Forelimb muscle (tissue), 1 donor: ENCODE measurements around the gene KAT2B. TPM values are rescaled to one million over a fixed set of nuclear protein-coding genes. Genes with fewer than 3 reads are reported as not detected.

Experiments
- DNase-seq: peaks from one replicate; pipeline ENCODE4 v3.0.0-alpha.2; 2013; ENCODE audit warnings: low read depth
- polyA plus RNA-seq: library from polyadenylated mRNA; unstranded; fragments of 120-200 nt; gene quantifications from one replicate; pipeline ENCODE4 v1.2.1, GENCODE V29; 2013; ENCODE audit not compliant: insufficient read length

KAT2B gene
- polyA plus RNA-seq, 1 donor = 21.0 TPM

DNA sequence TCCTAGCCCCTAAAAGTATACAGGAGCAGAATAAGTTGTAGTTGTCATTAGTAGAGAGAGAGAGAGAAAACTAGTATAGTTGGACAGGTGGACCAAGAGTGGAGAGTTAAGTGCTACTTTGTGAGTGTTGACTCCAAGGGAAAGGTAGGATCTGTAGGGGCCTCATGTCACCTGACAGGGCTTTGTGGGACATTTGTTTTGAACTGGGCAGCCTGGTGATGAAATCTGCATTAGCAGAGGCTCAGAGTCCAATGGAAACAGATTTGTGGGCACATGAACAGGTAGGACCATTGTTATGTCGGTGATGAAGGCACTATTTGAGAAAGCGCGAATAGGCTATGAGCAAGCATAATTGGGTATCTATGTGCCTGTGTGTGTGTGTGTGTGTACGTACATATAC lies 102.3 kb downstream of the KAT2B start:
- no peak for DNase-seq

DNA sequence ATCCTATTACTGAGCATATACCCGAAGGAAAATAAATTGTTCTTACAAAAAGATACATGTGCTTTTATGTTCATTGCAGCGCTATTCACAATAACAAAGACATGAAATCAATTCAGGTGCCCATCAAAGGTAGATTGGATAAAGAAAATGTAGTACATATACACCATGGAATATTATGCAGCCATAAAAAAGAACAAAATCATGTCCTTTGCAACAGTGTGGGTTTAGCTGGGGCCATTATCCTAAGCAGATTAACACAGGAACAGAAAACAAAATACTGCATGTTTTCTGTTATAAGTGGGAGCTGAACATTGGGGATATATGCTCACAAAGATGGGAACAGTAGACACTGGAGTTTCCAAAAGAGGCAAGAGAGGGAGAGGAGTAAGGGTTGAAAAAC lies 103.3 kb downstream of the KAT2B start:
- no peak for DNase-seq

DNA sequence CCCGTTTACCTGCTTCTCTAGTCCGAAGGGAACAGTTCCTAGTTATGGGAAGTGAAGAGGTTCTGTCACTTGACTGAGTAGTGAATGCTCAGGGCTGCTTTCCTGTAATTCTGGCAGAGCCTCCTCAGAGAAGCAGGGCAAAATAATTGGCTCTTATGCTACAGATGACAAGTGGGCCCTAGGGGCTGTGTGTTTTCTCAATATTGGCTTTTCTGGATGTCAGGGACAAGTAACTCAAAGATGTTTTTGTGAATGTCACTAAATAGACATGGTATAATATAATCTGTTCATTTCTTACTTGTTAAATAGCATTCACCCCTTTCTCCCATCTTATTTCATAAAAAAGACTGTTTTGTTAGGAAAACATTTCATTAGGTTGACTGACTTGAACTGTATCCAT lies 105.6 kb downstream of the KAT2B start:
- no peak for DNase-seq

DNA sequence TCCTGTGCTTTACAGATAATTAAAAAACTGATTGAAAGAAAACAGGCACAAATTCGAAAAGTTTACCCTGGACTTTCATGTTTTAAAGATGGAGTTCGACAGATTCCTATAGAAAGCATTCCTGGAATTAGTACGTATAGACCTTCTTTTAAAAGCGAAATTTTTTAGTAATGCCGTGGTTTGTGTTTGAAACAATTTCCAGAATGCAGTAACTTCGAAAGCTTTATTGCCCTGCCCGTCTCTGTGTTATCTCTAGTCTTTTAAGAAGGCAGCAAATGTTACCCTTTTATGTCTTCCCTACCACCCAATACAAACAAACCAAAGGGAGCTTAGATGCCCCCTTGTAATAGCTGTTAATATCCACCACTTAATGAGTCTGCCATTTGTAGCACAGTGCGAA lies 106.1 kb downstream of the KAT2B start:
- no peak for DNase-seq

DNA sequence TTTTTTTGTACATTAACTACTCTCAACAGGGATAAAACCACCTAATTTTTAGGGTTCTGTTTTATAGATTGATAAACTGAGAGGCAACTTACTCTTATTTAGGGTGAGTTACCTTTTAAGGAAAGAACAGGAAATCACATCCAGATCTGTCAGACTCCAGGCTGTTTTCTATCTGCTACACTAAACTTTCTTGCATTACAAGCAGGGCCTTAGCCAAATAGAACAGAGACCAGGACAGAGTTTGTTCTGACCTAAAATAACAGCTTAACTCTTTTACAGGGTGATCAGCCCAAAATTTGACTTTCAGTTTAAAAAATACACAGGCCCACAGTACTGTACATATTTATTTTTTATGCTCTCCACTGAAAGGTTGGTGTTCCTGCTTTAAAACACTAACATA lies 107.1 kb downstream of the KAT2B start:
- DNase-seq = no peak

DNA sequence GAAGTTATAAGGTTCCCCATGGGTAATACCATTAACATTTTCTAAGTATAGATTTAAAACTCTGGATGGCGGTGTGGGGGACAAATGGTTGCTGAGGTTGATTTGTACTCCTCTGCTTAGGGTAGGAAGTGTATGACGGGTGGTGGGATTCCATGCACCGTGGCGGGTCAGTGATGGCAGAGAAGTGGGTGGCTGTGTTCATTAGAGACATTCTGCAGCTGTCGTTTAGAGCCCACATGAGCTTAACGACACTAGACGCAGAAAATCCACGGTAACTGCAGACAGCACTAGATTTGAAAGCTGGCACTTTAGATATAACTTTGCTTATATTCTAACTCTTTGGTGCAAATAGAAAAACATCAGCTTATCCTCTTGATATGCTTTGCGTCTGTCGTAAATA lies 108.2 kb downstream of the KAT2B start:
- DNase-seq = no peak

DNA sequence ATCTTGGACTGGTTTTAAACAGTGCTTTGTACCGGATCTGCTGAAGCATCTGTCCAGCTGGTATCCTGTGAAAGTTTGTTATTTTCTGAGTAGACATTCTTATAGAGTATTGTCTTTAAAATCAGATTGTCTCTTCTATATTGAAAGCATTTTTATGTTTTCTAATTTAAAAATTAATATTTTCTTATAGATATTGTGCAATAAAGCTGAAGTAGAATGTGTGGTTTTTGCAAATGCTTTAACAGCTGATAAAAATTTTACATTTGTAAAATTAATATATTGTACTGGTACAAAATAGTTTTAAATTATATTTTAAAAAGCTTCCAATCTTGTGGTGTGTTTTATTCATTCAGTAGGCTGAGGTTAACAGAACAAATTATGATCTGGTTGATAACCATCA lies 113.8 kb downstream of the KAT2B start:
- DNase-seq = no peak

DNA sequence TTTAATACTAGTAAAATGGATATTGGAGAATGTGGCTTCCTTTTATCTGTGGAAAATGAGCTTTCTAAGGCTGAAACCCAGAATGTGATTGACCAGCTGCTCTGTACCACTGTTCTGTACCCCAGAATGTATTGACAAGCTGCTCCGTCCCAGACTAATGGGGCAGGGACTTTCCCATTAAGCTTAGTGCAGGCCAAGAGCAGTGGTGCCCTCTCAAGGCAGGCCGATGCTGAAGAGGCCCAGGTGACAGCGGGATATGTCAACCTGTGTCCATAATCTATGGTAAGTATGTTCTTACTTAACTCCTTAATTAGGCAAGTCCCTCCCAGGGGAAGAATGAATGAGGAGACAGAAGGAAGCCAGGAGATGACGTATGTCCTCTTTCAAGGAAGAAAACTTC lies 114.7 kb downstream of the KAT2B start:
- no peak for DNase-seq

DNA sequence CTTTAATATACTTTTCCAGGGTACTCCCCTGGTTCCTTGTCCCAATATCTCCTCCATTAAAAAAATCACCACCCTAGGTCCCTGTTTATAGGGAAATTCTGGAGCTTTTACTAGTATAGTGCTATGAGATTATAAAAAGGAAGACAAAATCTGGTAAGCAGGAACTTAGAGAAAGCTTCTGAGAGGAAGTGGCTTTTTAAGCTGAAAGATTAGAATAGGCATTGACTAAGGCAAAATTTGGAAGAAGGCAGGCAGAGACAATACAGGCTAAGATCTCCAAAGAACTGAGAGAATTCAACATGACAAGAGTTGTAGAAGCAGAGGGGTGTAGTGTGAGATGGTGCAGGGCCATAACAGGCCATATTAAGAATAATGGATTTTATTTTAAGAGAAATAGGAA lies 120.0 kb downstream of the KAT2B start:
- DNase-seq = no peak

DNA sequence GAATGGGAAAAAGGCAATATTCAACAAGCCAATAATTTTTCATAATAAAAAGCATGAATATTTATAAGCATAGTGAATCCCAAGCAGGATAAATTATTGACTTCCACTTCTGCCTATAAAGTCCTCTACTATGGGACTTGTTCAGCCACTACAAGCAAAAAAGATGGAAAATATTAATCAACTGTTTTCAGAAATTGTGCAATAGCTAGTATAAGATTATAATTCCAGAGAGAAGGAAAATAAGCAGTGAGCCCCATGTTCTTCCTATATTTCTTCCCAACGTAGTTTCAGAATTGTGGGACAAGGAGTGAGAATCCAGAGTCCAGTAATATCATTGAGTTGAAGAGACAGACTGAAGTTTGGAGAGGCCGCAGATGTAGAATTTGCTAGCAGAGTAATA lies 121.5 kb downstream of the KAT2B start:
- no peak for DNase-seq

DNA sequence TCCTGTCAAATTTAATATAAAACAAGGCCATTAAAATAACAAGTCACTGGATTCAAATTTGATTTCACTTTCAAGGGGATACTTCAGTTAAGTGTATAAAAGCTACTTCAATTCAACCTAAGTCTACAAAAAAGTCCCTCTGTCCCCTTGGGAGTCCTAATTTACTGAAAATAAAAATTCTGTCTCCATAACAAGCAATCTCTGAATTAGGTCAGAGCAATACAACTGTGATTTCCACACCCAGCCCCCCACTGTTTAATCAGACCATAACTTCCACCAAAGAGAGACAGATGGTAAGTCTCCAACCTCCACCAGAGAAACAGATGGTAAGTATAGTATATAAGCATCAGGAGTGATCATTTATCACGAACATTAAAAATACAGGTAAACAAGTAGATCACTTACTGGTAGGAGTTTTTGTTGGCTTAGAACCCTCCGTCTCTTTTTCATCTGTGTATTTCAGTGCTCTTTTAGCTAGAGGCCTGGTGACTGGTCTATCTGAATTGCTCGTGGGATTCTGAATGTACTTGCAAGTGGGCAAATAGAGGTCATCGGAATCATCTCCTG lies 133.7 kb downstream of the KAT2B start:
- no peak for DNase-seq

DNA sequence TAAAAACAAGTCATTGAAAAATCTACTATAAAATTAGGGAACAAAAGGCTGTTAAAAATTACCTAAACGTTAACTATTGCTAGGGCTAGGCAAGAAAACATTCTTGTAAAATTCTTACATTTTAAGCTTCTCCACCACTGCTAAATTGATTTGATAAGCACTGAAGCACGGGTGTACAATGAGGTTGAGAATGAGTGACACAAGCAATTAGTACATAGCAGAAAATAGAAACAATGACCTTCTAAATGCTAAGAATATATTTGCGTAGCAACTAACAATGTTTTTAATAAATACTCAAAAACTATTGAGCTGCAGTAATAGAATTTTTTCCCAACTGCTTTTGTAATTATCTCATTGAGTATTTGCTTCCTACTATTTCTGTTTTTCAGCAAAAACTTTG lies 141.0 kb downstream of the KAT2B start:
- DNase-seq = no peak

DNA sequence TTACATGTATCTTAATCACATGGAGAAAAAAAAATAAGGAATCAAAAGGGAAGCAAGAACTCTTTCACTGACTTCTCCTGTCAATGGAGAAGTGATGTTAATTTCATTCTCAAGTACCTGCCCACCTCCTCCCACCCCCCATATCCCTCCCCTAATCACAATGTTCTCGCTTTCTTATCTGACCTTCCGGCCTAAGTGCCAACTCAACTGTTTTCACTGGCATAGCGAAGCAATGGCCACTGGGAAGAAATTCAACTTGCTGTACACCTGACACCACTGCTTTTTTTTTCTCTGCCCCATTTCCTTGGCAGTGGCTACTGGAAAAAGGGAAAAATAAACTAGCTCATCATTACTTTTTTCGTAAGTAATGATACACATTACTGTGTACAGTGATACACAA lies 142.0 kb downstream of the KAT2B start:
- DNase-seq = no peak

DNA sequence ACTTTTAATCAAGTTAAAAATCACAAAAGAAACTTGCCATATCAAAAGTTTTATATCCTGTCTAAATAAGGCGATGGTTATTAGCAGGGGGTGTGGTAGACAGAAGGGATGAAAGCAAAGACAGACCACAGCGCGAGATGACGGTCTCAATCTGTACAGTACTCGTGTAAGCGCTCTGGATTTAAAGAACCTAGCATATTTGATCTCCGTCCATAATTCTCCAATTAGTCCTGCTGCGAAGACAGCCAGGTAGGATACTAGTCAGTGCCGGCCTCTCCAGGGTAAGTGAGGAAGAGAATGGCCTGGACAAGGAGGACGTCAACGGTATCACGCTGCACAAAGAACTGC lies 145.1 kb downstream of the KAT2B start:
- no peak for DNase-seq

DNA sequence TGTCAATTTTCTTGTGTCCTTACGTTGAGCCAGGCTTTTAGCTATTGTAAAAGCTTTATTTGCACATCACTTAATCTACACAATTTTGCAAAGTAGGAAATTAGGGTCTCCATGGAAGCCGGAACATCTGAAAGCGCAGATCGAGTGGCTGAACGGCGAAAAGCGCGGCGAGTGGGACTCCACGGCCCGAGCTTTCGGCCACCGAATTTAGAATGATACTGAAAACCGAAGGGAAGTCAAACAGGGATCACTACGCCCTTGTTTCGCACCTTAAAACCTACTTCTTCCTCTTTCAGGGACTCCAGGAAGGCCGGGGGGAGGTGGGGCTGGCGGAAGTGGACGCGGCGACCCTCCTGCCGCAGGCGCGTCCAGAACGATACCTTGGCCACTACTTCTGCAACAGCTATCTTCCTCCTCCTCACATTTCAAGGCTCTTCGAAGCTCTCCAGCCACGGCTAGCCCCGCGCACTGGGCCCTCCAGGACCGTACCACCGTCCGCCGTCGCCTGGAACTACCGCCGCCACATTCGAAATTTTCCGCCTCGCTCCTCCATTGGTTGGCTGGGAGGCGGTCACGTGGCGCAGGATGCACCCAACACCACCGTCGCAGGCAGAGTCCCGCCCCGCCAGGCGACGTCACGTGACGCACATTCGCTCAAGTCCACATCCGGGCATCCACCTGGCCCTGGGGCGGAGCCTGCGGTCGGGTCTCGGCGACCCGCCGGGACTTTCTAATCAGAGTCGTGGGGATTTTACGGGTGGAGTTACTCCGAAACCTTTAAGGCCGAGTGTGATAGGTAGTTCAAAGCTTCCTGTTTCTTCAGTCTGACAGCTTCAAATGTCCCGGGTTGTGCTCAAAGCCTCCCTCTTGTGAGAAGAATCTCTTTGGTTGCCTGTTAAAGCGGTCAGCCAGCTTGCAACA lies 145.7 kb downstream of the KAT2B start, which contains the start of gene SGO1:
Gene SGO1, minus strand, starts transcription at position 528 of the 921 bp plus-strand sequence. CDS start 2,179 bp downstream, outside the sequence.
- peak; percentile 95 for DNase-seq

DNA sequence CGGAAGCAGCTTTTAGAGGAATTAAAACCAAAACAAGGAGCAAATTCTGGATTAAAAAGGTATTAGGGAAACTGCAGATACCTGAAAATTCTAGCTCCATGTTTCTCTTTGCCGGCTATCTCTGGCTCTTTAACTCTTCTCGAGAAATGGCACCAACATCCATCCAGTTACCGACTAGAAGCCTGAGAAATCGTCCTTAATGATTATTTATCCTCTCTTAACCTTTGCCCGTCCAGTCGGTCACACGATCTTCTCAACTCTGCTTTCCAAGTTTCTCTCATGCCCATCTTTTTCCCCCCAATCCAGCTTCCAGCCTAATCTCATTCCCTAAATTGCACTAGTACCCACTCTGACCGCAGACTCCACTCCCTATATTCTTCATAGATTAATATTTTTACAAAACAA lies 146.4 kb downstream of the KAT2B start:
- DNase-seq = peak; percentile 16

DNA sequence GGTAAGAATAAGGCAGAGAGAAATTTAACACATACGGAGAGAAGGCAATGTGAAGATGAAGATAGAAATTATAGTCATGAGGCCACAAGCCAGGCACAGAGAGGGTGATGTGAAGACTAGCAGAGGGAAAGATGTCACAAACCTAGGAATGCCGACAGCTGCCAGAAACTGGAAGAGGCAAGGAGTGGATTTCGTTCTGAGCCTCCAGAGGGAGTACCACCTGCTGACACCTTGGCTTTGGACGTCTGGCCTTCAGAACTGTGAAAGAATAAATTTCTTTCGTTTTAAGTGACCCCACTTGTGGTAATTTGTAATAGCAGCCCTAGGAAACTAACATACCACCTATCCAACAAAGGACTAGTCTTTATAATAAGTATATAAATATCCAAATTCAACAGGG lies 150.7 kb downstream of the KAT2B start:
- DNase-seq = no peak

DNA sequence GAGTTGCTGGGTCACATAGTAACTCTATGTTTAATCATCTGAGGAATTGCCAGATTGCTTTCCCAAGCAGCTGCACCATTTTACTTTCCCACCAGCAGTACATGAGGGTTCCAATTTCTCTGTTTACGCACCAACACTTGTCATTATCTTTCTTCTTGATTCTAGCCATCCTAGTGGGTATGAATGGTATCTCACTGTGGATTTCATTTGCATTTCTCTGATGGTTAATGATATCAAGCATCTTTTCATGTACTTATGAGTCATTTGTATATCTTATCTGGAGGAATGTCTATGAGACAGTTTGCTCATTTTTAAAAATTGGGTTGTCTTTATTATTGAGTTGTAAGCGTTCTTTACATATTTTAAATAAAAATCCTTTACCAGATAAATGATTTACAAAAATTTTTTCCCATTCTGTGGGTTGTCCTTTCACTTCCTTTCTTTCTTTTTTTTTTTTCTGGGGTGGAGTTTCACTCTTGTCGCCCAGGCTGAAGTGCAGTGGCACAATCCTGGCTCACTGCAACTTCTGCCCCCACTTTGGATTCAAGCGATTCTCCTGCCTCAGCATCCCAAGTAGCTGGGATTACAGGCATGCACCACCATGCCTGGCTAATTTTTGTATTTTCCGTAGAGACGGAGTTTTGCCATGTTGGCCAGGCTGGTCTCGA lies 154.7 kb downstream of the KAT2B start:
- DNase-seq = no peak

DNA sequence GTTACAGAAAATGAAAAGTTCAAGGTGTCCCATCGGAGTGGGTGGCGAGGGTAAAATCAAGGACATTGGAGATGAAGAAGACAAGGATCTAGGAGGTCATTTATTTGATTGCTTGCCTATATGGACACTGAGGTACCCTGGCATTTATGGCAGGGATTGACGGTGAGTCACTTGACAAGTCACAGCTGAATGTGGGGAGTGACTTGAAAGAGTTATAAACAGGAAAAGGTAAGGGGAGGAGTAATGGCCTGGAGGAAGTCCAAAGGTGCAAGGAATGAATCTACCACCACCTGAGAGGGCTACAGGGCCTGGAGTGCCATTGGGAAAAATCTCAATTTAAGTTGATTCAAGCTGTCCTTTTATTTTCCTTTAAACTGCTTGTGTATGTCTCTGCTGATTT lies 157.5 kb downstream of the KAT2B start:
- DNase-seq = no peak

DNA sequence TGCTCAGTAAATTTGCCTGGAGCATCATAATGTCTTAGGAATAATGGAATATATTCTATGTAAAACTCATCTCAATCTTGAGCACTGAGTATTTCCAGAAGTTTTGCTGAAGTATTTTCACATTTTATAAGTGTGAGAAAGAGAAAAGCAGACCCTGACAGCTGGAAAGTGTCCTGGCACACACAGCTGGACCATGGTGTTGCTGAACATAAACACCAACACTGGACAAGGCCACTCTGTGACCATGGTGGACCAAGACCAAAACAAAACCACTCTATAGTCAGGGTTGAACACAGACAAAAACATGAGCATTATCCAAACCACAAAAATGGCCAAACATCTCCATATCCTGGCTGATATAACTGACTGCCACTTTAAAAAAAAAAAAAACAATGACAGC lies 160.9 kb downstream of the KAT2B start:
- DNase-seq = no peak
